SK-N-MC (cell line): Measurements from ENCODE around the gene GPATCH8.

Source experiments
- EZH2 ChIP-seq: fragments of 200-600 bp; sonication (generic); IDR thresholded peaks from one replicate; pipeline ENCODE4 v1.6.1; 2017; ENCODE audit warnings: antibody characterized with exemption
- FOXP2 ChIP-seq: optimal IDR thresholded peaks from 2 replicates; pipeline ENCODE3; 2011; ENCODE audit warnings: mild to moderate bottlenecking, moderate library complexity; ENCODE audit not compliant: insufficient read depth; ENCODE audit errors: extremely low read length, control extremely low read depth
- POLR2AphosphoS5 ChIP-seq: IDR thresholded peaks from 2 replicates; pipeline ENCODE4 v1.6.1; 2012; ENCODE audit warnings: mild to moderate bottlenecking, low read depth, low read length, borderline replicate concordance

- TF ChIP-seq POLR2AphosphoS5 = no peak
- TF ChIP-seq EZH2 = no peak
- TF ChIP-seq FOXP2 = no peak
Observed at GRCh38 chr17:44372036-44372435, 131.2 kb downstream of the GPATCH8 start.
